AG09319 (cell line): ENCODE data around the gene FOXF1.

Source experiments
- DNase-seq: peaks from one replicate; pipeline ENCODE4 v3.0.0-alpha.2; 2010; ENCODE audit warnings: low read depth; ENCODE audit errors: extremely low read depth
- TF ChIP-seq, protein P1 (sequence below): IDR thresholded peaks from 2 replicates; pipeline ENCODE4 v1.5.1; 2011; ENCODE audit warnings: low read depth, mild to moderate bottlenecking, inconsistent platforms, low read length, moderate library complexity

The FOXF1 gene

DNA sequence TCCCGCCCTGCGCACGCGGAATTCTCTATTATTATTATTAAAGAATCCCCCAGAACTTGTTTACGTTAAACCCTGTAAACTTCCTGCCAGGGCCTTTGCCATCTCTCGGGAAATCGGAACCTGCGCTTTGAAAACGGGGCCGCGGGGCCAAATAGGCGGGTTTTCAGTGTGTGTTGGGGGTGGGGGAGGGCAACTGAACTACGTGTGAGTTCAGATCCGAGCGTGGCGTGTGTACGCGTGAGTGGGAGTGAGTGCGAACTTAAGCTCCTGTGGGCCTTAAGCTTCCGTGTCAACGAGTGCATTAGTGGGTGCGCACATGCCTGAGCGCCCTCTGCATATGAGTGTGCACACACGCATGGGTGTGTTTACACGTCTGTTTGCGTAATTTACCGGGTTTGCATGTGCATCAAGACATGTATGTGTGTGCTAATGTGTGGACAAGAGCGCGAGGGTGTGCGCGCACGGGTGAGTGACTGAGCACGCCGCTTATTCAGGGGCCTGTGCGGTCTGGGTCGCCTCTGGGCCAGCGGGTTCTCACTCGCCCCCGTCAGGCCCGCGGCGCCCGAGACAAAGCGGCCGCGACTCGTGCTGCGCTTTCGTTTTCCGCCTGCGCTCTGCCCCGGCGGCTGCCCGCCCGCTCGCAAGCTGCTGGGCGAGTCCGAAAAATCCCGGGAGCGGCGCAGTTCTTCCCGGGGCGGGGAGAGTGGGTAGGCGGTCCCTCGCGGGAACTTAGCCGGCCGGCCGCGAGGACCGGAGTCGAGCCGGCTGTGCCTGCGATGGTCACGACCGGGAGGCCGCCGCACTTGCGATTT lies 1.2 kb upstream of the FOXF1 start:
- peak; percentile 72 for DNase-seq
- TF ChIP-seq, protein P1, sequence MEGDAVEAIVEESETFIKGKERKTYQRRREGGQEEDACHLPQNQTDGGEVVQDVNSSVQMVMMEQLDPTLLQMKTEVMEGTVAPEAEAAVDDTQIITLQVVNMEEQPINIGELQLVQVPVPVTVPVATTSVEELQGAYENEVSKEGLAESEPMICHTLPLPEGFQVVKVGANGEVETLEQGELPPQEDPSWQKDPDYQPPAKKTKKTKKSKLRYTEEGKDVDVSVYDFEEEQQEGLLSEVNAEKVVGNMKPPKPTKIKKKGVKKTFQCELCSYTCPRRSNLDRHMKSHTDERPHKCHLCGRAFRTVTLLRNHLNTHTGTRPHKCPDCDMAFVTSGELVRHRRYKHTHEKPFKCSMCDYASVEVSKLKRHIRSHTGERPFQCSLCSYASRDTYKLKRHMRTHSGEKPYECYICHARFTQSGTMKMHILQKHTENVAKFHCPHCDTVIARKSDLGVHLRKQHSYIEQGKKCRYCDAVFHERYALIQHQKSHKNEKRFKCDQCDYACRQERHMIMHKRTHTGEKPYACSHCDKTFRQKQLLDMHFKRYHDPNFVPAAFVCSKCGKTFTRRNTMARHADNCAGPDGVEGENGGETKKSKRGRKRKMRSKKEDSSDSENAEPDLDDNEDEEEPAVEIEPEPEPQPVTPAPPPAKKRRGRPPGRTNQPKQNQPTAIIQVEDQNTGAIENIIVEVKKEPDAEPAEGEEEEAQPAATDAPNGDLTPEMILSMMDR: no peak

DNA sequence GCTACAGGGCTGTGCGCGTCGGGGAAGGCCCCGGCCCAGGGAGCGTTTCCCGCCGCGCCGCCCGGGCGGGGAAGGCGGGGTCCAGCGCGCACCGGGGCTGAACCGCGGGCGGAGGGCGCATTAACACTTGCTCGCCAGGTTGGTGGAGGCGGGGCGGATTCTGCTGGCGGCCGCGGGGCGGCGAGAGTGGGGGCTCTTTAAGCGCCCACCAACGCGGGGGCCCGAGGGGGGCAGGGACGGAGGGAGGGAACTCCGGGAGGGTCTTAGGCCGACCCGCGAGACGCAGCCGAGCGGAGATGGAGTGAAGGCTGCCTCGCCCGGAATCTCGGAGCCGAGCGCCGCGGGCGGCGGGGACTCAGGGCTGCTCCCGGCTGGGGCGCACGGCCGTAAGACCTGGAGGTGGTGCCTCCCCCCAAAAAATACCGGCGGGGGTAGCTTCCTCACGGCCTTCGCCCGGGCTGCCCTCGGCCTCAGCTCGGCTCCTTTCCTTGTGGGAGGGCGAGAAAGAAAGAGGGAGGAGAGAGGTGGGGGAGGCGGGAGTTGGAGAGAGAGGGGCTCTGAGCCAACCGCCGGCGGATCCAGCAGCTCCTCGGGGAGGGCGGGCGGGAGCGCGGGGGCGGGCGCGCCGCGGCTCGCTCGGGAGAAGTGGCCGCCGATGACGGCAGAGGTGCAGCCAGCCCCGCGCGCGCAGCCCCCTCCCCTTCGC lies 415 bp upstream of the FOXF1 start:
- TF ChIP-seq, protein P1: peak; percentile 3
- peak; percentile 90 for DNase-seq

DNA sequence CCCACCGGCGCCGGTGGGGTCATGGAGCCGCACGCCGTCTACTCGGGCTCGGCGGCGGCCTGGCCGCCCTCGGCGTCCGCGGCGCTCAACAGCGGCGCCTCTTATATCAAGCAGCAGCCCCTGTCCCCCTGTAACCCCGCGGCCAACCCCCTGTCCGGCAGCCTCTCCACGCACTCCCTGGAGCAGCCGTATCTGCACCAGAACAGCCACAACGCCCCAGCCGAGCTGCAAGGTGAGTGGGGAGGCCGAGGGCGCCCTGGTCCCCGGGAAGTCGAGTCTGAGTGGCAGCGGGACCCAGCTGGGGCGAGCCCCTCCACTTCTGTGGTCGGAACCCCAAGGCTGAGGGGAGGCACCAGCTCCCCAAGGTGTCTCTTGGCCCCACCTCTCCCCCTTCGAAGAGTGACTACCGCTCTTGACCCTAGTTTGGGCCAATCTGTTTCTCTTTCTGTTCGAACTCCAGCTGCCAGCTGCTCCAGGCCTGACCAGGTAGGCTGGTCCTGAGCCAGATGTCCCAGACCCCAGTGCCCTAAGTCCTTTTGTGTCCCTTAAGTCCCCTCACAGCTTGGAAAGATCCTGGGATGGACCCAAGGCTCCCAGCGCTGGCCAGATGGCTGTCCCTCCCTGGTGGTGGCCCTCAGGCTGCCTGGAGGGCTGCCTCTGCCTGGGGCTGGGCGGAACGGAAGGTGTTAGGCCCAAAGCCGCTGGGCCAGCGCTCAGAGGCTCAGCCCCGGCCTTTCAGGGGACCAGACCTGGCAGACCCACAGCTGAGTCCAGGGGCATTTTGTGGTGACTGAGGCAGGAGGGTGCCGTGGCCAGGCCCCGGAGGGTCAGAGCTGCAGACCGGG lies 1.2 kb downstream of the FOXF1 start:
- DNase-seq: no peak
- TF ChIP-seq, protein P1: no peak

DNA sequence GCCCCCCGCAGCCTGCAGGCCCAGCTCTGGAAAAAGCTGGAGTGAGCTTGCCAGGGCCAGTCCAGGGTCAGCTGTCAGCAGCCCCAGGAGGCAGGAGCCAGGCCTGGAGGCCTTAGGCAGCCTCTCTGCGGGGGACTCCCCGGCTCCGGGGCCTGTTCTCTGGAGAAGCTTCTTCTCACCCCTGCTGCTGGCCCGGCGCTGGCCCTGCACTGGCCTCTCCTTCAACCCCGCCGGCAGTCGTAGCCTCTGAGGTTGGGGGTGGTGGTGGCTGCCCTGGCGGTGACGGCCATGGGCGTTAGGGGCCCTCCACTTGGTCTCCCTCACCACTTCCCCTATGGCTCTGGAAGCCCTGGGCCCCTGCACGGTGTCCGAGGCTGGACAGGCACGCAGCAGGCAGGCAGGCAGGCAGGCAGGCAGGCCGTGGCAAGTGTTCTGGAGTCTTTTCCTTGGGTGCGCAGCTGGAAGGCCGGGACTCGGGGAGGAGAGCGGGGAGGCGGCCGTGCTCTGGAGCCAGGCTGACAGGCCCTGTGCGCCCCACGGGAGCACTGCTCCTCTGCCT lies 2.1 kb downstream of the FOXF1 start:
- TF ChIP-seq, protein P1: no peak
- DNase-seq: no peak

DNA sequence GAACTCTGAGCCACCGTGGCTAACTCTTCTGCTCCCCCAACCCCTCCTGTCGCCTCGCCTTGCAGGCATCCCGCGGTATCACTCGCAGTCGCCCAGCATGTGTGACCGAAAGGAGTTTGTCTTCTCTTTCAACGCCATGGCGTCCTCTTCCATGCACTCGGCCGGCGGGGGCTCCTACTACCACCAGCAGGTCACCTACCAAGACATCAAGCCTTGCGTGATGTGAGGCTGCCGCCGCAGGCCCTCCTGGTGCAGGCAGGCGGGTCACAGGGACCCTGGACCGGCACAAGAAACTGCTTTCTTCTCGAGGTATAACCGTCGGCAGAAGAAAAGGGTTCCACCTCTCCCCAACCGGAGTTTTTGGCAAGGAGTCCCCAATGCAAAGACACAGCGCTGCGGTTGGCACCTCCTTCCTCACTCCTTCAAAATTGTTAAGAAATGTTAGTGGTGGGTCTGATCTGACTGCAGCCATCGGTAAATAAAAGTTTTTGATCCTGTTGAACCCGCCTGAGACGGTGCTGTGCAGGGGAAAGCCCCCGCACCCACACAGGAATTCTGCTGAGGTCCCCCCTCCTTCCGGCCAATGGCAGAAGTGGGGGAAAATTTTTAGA lies 2.6 kb downstream of the FOXF1 start:
- DNase-seq: no peak
- TF ChIP-seq, protein P1: no peak; the same call in 1 of the 2 replicates

DNA sequence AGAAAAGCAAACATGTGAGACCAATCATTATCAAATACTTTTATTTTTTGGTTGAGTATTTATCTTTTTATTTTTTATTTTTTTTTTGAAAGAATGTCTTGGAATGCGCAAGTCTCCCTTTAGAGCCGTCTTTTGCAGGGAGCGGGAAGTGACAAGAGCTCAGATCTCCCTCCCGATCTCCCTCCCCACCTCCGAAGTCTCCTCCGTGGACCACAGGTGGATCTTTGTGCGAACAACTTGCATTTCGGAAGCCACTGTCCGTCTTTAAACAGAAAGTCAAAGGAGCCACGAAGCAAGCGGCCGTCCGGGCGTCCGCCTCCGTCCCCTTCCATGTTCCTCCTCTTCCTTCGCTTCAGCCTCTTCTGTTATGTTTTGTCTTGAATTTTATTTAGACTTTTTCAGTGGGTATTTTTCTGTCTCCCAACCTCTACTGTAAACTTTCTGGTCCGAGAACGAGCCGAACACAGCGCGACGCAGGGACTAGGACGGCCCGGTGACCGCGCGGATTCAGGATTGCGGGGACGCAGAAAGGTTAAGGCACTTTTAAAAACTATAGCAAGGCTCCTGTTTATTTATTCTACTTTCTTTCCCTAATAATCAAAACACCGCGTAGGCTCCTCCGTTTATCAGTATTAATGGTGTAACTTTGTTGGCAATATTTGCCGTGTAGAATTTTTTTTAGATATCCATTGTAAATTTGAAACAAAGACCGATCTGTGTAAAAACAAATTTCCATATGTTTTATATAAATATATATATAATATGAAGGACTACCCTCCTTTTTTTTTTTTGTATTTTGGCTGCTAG lies 3.3 kb downstream of the FOXF1 start:
- TF ChIP-seq, protein P1: no peak
- no peak for DNase-seq
